Prostate gland (tissue), 2 donors: ENCODE results near the gene HTR3D. TPM values are rescaled to one million over a fixed set of nuclear protein-coding genes. Genes with fewer than 3 reads are reported as not detected.

Experiments used
- DNase-seq: peaks from one replicate; pipeline ENCODE4 v3.0.0-alpha.2; 2019; ENCODE audit warnings: low spot score
- H3K27ac ChIP-seq, 2 donors: fragments of 200-600 bp; sonication (generic); 2 replicates each; pipeline ENCODE4 v1.5.1; 2017 to 2019
- H3K27me3 ChIP-seq: fragments of 200-600 bp; sonication (generic); replicated peaks from 2 replicates; pipeline ENCODE4 v1.5.1; 2019; ENCODE audit not compliant: insufficient read depth
- H3K36me3 ChIP-seq, 2 donors: fragments of 200-600 bp; sonication (generic); 1 replicate in 1 of 2; 2 replicates in 1 of 2; pipeline versions ENCODE4 v1.5.1 to v1.8.1; 2017 to 2019
- H3K4me1 ChIP-seq: fragments of 200-600 bp; sonication (generic); replicated peaks from 2 replicates; pipeline ENCODE4 v1.5.1; 2019
- H3K4me3 ChIP-seq, 2 donors: fragments of 200-600 bp; sonication (generic); 2 replicates each; pipeline ENCODE4 v1.5.1; 2017 to 2019
- H3K9me3 ChIP-seq: fragments of 200-600 bp; sonication (generic); 2 replicates; pipeline ENCODE4 v1.5.1; 2017
- POLR2A ChIP-seq: fragments of 450-650 bp; IDR thresholded peaks from one replicate; pipeline ENCODE4 v1.6.1; 2016; ENCODE audit warnings: antibody characterized with exemption, mild to moderate bottlenecking
- POLR2AphosphoS5 ChIP-seq: sonication (generic); formaldehyde crosslinking; IDR thresholded peaks from one replicate; pipeline ENCODE4 v1.6.1; 2017; ENCODE audit warnings: antibody characterized with exemption
- WGBS: methylation state at CpG from one replicate; pipeline ENCODE4 v1.1.5; 2018; 5-methylcytosine and 5-hydroxymethylcytosine counted together
- intact Hi-C: fragments of 100-400 bp; cut with DNase I; formaldehyde crosslinking; loops from one replicate; pipeline ENCODE4 v1.14.2; 2022
- small RNA-seq, 2 donors: library from RNA; depleted of rRNA; stranded (forward); fragments of <200 nt; gene quantifications; one replicate each; pipeline ENCODE3, GENCODE V24; 2016
- total RNA-seq, 2 donors: library from RNA; depleted of rRNA; stranded (reverse); fragments of >200 nt; gene quantifications; one replicate each; pipeline ENCODE4 v1.1.0, GENCODE V29; 2016
- TF ChIP-seq, protein P1 (sequence below), 4 experiments: fragments of 200-600 bp in 2 of 4; fragments of 450-650 bp in 2 of 4; sonication (generic) in 2 of 4; IDR thresholded peaks; 1 replicate in 3 of 4; 2 replicates in 1 of 4; pipeline ENCODE4 v1.5.1; 2016 to 2019; ENCODE audit warnings: antibody characterized with exemption in 4 of 4, mild to moderate bottlenecking in 2 of 4, moderate library complexity in 2 of 4

HTR3D gene
- total RNA-seq, 2 donors from 2014 or later, result not detected

DNA sequence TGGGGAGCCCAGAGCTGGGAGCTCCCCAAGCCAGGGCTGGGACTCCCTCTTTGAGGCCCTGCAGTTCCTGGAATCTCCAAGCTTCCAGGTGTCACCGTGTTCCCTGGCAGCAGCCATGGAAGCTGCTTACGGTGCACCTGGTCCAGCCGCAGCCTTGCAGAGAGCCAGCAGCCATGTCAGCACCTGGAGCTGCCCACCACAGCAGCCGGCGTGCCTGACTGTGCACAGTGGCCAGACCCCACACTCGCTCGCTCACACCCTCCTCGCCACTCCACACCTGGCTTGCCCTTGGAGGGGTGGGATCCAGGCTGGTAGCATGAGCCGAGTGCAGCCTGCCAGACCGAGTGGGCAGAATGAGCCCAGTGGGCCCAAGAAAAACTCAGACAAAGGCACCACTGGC lies 50.5 kb downstream of the HTR3D start:
- H3K4me3 ChIP-seq, result no peak overlapping the region
- no peaks in the 10 kb centered on the region for H3K27me3 ChIP-seq
- H3K27ac ChIP-seq, result no peak overlapping the region
- TF ChIP-seq POLR2AphosphoS5 (no peak), POLR2A (no peak)
- TF ChIP-seq, protein P1, sequence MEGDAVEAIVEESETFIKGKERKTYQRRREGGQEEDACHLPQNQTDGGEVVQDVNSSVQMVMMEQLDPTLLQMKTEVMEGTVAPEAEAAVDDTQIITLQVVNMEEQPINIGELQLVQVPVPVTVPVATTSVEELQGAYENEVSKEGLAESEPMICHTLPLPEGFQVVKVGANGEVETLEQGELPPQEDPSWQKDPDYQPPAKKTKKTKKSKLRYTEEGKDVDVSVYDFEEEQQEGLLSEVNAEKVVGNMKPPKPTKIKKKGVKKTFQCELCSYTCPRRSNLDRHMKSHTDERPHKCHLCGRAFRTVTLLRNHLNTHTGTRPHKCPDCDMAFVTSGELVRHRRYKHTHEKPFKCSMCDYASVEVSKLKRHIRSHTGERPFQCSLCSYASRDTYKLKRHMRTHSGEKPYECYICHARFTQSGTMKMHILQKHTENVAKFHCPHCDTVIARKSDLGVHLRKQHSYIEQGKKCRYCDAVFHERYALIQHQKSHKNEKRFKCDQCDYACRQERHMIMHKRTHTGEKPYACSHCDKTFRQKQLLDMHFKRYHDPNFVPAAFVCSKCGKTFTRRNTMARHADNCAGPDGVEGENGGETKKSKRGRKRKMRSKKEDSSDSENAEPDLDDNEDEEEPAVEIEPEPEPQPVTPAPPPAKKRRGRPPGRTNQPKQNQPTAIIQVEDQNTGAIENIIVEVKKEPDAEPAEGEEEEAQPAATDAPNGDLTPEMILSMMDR (IDR thresholded peaks at IDR 0.05), result no peak
- no peaks in the 10 kb centered on the region for H3K4me1 ChIP-seq
- H3K9me3 ChIP-seq, result no peaks in the 10 kb centered on the region
- intact Hi-C loops, result no loop called here
- WGBS, result 89% methylated on average over 10 of the region's 10 CpGs
- DNase-seq, result no peak
- H3K36me3 ChIP-seq, result no peaks in the 10 kb centered on the region

DNA sequence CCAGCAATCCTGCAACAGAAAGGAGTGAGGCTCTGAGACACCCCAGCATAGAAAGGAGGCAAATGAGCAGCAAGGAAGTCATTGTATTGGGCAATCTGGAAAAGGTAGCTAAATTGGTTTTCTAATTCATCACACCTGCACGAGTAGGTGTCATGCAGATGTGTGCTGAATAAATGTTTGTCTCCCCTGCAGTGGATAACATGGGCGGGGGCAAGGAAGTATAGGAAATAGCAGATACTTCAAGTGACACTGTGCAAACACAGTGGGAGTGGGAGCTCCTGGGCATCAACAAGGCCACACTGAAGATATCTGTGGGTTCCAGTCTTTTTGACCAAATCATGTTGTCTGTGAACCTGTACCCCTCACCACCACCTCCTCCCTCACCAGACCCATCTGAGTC lies 50.9 kb downstream of the HTR3D start:
- DNase-seq, result no peak
- H3K4me3 ChIP-seq, result no peak overlapping the region
- no peaks in the 10 kb centered on the region for H3K4me1 ChIP-seq
- no peaks in the 10 kb centered on the region for H3K36me3 ChIP-seq
- WGBS, result 60% methylated on average over 2 of the region's 2 CpGs
- intact Hi-C loops, result no loop called here
- no peaks in the 10 kb centered on the region for H3K9me3 ChIP-seq
- H3K27ac ChIP-seq, result no peak overlapping the region
- no peaks in the 10 kb centered on the region for H3K27me3 ChIP-seq
- TF ChIP-seq POLR2AphosphoS5 (no peak), POLR2A (no peak)
- TF ChIP-seq, protein P1 (IDR thresholded peaks at IDR 0.05), result no peak

DNA sequence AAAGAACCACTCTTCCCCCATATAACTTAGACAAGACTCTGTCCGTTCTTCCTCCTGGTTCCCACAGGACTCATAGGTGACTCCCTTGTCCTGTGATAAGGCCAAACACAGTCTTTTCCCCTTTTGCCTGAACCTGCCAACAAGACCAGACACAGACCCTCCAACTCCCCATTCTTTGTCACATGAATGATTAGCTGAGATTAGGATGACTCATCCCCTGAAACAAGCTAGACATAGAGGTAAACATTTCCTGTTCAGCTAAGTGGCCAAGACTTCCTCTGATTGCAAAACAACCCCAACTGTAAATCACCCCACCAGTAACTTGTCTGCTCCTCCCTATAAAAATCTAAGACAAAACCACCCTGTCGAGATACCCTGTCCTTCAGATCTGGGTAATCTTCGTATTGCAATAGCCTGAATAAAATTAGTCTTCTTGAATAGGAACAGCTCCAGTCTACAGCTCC lies 53.9 kb downstream of the HTR3D start:
- no peaks in the 10 kb centered on the region for H3K4me1 ChIP-seq
- no peak overlapping the region for H3K27ac ChIP-seq
- no peaks in the 10 kb centered on the region for H3K36me3 ChIP-seq
- intact Hi-C loops, result no loop called here
- no peak for DNase-seq
- no peaks in the 10 kb centered on the region for H3K9me3 ChIP-seq
- 32% methylated on average over 3 of the region's 3 CpGs for WGBS
- H3K27me3 ChIP-seq, result no peaks in the 10 kb centered on the region
- H3K4me3 ChIP-seq, result no peak overlapping the region
- no peak for TF ChIP-seq POLR2AphosphoS5

Small RNA genes within 50 kb of the gene (small RNA-seq; reads per million reads assigned to genes)
- gene RF00019, result 0 reads per million in 2 donors

Other genes starting within 250 kb of the HTR3D start
- 10 to 100 TPM; 17.3 to 22.3 TPM for gene MAP6D1, start 206.2 kb upstream of the HTR3D start, total RNA-seq
- gene PARL, start 146.9 kb upstream of the HTR3D start, total RNA-seq, result 10 to 100 TPM; 31.5 to 44.3 TPM
- 10 to 100 TPM; 17.9 to 43.6 TPM for gene ABCC5, start 13.9 kb upstream of the HTR3D start, total RNA-seq
- under 1 TPM in 1 of 2 donors, not detected in 1; 0.50 TPM for gene HTR3C, start 21.3 kb downstream of the HTR3D start, total RNA-seq
- not detected for gene HTR3E, start 65.3 kb downstream of the HTR3D start, total RNA-seq
- 10 to 100 TPM; 54.9 to 61.5 TPM for gene EIF2B5, start 103.6 kb downstream of the HTR3D start, total RNA-seq
- gene DVL3, start 123.6 kb downstream of the HTR3D start, total RNA-seq, result 10 to 100 TPM; 61.7 to 95.1 TPM
- gene AP2M1, start 143.1 kb downstream of the HTR3D start, total RNA-seq, result 100 to 1,000 TPM; 183 to 307 TPM
- gene ABCF3, start 154.5 kb downstream of the HTR3D start, total RNA-seq, result 100 to 1,000 TPM in 1 of 2 donors, 10 to 100 TPM in 1; 62.9 to 103 TPM
- 1 to 10 TPM in 1 of 2 donors, under 1 TPM in 1; 0.46 to 7.8 TPM for gene VWA5B2, start 197.8 kb downstream of the HTR3D start, total RNA-seq
- 10 to 100 TPM; 78.4 to 79.4 TPM for gene ALG3, start 217.2 kb downstream of the HTR3D start, total RNA-seq
- 1 to 10 TPM; 6.1 TPM for gene EEF1AKMT4, start 217.9 kb downstream of the HTR3D start, total RNA-seq
- under 1 TPM in 1 of 2 donors, not detected in 1; 0.82 TPM for gene CAMK2N2, start 229.8 kb downstream of the HTR3D start, total RNA-seq
- gene ECE2, start 244.3 kb downstream of the HTR3D start, total RNA-seq, result under 1 TPM in 1 of 2 donors, not detected in 1; 0.57 TPM